Liver (tissue), 9 donors: Measurements from ENCODE around the gene NBAS. TPM values are rescaled to one million over a fixed set of nuclear protein-coding genes. Genes with fewer than 3 reads are reported as not detected.

Source experiments
- DNase-seq: peaks from one replicate; pipeline ENCODE4 v3.0.0-alpha.2; 2017; ENCODE audit warnings: low spot score
- H3K27ac ChIP-seq, 2 donors: one replicate each; pipeline ENCODE4 v1.7.0; 2013; ENCODE audit warnings: inconsistent platforms in 2 of 2, low read length in 2 of 2, control low read depth in 1 of 2, low read depth in 1 of 2, mild to moderate bottlenecking in 1 of 2
- H3K27me3 ChIP-seq, 4 donors: one replicate each; pipeline versions ENCODE4 v1.6.1 to v1.7.0; 2013; ENCODE audit warnings: low read length in 3 of 4, inconsistent platforms in 1 of 4, mild to moderate bottlenecking in 1 of 4, moderate library complexity in 1 of 4; ENCODE audit not compliant: control insufficient read depth in 4 of 4, insufficient read depth in 4 of 4
- H3K36me3 ChIP-seq, 4 donors: one replicate each; pipeline versions ENCODE4 v1.6.1 to v1.7.0; 2013; ENCODE audit warnings: low read length in 3 of 4, mild to moderate bottlenecking in 3 of 4, low read depth in 1 of 4, moderate library complexity in 1 of 4; ENCODE audit not compliant: control insufficient read depth in 4 of 4, insufficient read depth in 3 of 4
- H3K4me1 ChIP-seq, 4 donors: one replicate each; pipeline versions ENCODE4 v1.6.1 to v1.7.0; 2013; ENCODE audit warnings: low read length in 3 of 4, mild to moderate bottlenecking in 3 of 4, moderate library complexity in 1 of 4; ENCODE audit not compliant: control insufficient read depth in 4 of 4, insufficient read depth in 4 of 4
- H3K4me3 ChIP-seq, 3 donors: one replicate each; pipeline versions ENCODE4 v1.6.1 to v1.7.0; 2013; ENCODE audit warnings: low read length in 3 of 3, control low read depth in 1 of 3, low read depth in 1 of 3, mild to moderate bottlenecking in 1 of 3
- H3K9ac ChIP-seq, 2 donors: one replicate each; pipeline ENCODE4 v1.7.0; 2013; ENCODE audit warnings: low read length in 2 of 2, mild to moderate bottlenecking in 2 of 2, moderate library complexity in 2 of 2, control low read depth in 1 of 2, low read depth in 1 of 2
- H3K9me3 ChIP-seq, 4 donors: one replicate each; pipeline versions ENCODE4 v1.6.1 to v1.7.0; 2013; ENCODE audit warnings: low read length in 3 of 4; ENCODE audit not compliant: control insufficient read depth in 4 of 4
- ATF3 ChIP-seq: IDR thresholded peaks from 2 replicates; pipeline ENCODE4 v1.6.1; 2016; ENCODE audit warnings: antibody characterized with exemption
- CTCF ChIP-seq: fragments of 150-350 bp; IDR thresholded peaks from 2 replicates; pipeline ENCODE4 v1.5.1; 2017; ENCODE audit warnings: improper control_type of control experiment, low read depth, low read length; ENCODE audit not compliant: missing input control
- EGR1 ChIP-seq, 2 donors: IDR thresholded peaks; 2 replicates each; pipeline ENCODE4 v1.6.1; 2016 to 2018; ENCODE audit warnings: antibody characterized with exemption in 2 of 2, low read depth in 2 of 2
- FOXA1 ChIP-seq: IDR thresholded peaks from 2 replicates; pipeline ENCODE4 v1.6.1; 2016; ENCODE audit warnings: antibody characterized with exemption
- GABPA ChIP-seq, 2 donors: IDR thresholded peaks in 1 of 2; conservative IDR thresholded peaks in 1 of 2; 2 replicates each; pipeline ENCODE4 v1.6.1; 2016; ENCODE audit warnings: antibody characterized with exemption in 2 of 2, mild to moderate bottlenecking in 1 of 2, moderate library complexity in 1 of 2
- JUND ChIP-seq, 2 donors: IDR thresholded peaks; 2 replicates each; pipeline ENCODE4 v1.6.1; 2016; ENCODE audit warnings: antibody characterized with exemption in 2 of 2
- RAD21 ChIP-seq, 2 donors: IDR thresholded peaks; 2 replicates each; pipeline ENCODE4 v1.6.1; 2016; ENCODE audit warnings: antibody characterized with exemption in 2 of 2, mild to moderate bottlenecking in 2 of 2
- REST ChIP-seq: IDR thresholded peaks from 2 replicates; pipeline ENCODE4 v1.6.1; 2016; ENCODE audit warnings: antibody characterized with exemption, mild to moderate bottlenecking
- RXRA ChIP-seq, 2 donors: IDR thresholded peaks; 2 replicates each; pipeline ENCODE4 v1.6.1; 2017 to 2018; ENCODE audit warnings: antibody characterized with exemption in 2 of 2, mild to moderate bottlenecking in 1 of 2
- SP1 ChIP-seq: IDR thresholded peaks from 2 replicates; pipeline ENCODE4 v1.6.1; 2018; ENCODE audit warnings: antibody characterized with exemption, mild to moderate bottlenecking
- TAF1 ChIP-seq: conservative IDR thresholded peaks from 2 replicates; pipeline ENCODE4 v1.6.1; 2016; ENCODE audit warnings: antibody characterized with exemption, mild to moderate bottlenecking
- YY1 ChIP-seq: IDR thresholded peaks from 2 replicates; pipeline ENCODE4 v1.6.1; 2016; ENCODE audit warnings: antibody characterized with exemption, mild to moderate bottlenecking
- ZBTB33 ChIP-seq: IDR thresholded peaks from 2 replicates; pipeline ENCODE4 v1.6.1; 2016; ENCODE audit warnings: antibody characterized with exemption
- WGBS: extraction: QIAGEN DNeasy Blood & Tissue Kit; methylation state at CpG from one replicate; pipeline ENCODE4 v1.1.7; 2013; 5-methylcytosine and 5-hydroxymethylcytosine counted together
- polyA plus RNA-seq, 2 donors: library from polyadenylated mRNA; stranded (reverse) in 1 of 2; unstranded in 1 of 2; fragments of 200-250 nt in 1 of 2; fragments of >200 nt in 1 of 2; fragmentation: Nextera tagmentation in 1 of 2; extraction: Ambion mirVana in 1 of 2; gene quantifications; one replicate each; pipeline versions ENCODE4 v1.2.1 to v1.2.3, GENCODE V29; 2013 to 2015
- total RNA-seq, 2 donors: library from RNA; depleted of rRNA; stranded (reverse); fragments of >200 nt; gene quantifications; one replicate each; pipeline ENCODE4 v1.2.3, GENCODE V29; 2014
- donor health status: healthy.
- donor health status: healthy.
- donor health status: healthy.
- donor health status: healthy.
- donor health status: healthy.

The NBAS gene
- total and polyA plus RNA-seq, 4 donors: 10.5 to 40.0 (median 18.9) TPM

- Histone ChIP-seq H3K9me3 (no peaks in the 10 kb centered on the region), H3K27me3 (no peaks in the 10 kb centered on the region), H3K9ac (no peak overlapping the region), H3K36me3 (peaks cover 0 to 7% (median 2%) of the 10 kb centered on the region in 4 donors), H3K4me3 (no peak overlapping the region), H3K4me1 (no peaks in the 10 kb centered on the region), H3K27ac (no peak overlapping the region)
- no peak for TF ChIP-seq TAF1
- no peak for TF ChIP-seq GABPA (IDR thresholded peaks at IDR 0.05 in 1 of 2, conservative IDR thresholded peaks at IDR 0.05 in 1 of 2)
- no peak for TF ChIP-seq SP1
- no peak for TF ChIP-seq FOXA1
- no peak for TF ChIP-seq RAD21 (IDR thresholded peaks at IDR 0.05)
- no peak for TF ChIP-seq CTCF
- TF ChIP-seq REST: no peak
- no peak for TF ChIP-seq YY1
- TF ChIP-seq ZBTB33: no peak
- 94% methylated on average over 2 of the region's 2 CpGs for WGBS
- DNase-seq: no peak
These were observed 192.0 kb downstream of the NBAS start for GRCh38 chr2:15369129-15369528.

- no peak for DNase-seq
- Histone ChIP-seq H3K4me1 (no peaks in the 10 kb centered on the region), H3K9me3 (no peaks in the 10 kb centered on the region), H3K27me3 (no peaks in the 10 kb centered on the region), H3K9ac (no peak overlapping the region), H3K4me3 (no peak overlapping the region), H3K27ac (no peak overlapping the region), H3K36me3 (peaks cover 0 to 7% (median 1%) of the 10 kb centered on the region in 4 donors)
- TF ChIP-seq FOXA1 (no peak), ZBTB33 (no peak), RXRA (IDR thresholded peaks at IDR 0.05) (no peak), JUND (IDR thresholded peaks at IDR 0.05) (no peak), ATF3 (no peak), RAD21 (IDR thresholded peaks at IDR 0.05) (no peak), EGR1 (IDR thresholded peaks at IDR 0.05; ENCODE audit: low read depth in 2 of 2) (no peak), SP1 (no peak), REST (no peak), TAF1 (no peak)
- 96% methylated on average over 2 of the region's 2 CpGs for WGBS
These were observed 193.4 kb downstream of the NBAS start for GRCh38 chr2:15367715-15368114.
